A549 (cell line): ENCODE data around the gene RGS6. TPM values are rescaled to one million over a fixed set of nuclear protein-coding genes. Genes with fewer than 3 reads are reported as not detected.

Experiments used
- ATAC-seq, 2 experiments: fragments of 200-7000 bp in 1 of 2; fragments of >200 bp in 1 of 2; cut with Nextera tagmentation in 1 of 2; cut with Tn5 transposase in 1 of 2; 3 replicates each; pipeline versions ENCODE4 v1.8.0 to v1.9.1; 2018 to 2020; ENCODE audit warnings: mild to moderate bottlenecking in 1 of 2, moderate library complexity in 1 of 2
- CTCF ChIA-PET: fragments of 300-600 bp; sonication (Branson Sonifier 250); formaldehyde crosslinking; extraction: SDS; loops from one replicate; lab custom pipeline; 2021; ENCODE audit warnings: antibody characterized with exemption, inconsistent platforms; lab: Yijun Ruan, JAX
- POLR2A ChIA-PET: fragments of 350-600 bp; formaldehyde crosslinking; extraction: SDS; loops from one replicate; lab custom pipeline; 2021; ENCODE audit warnings: antibody characterized with exemption, inconsistent platforms; lab: Yijun Ruan, JAX
- DNase-seq, 2 experiments: peaks; one replicate each; pipeline versions ENCODE4 v3.0.0 to v3.0.0-alpha.2; 2011 to 2016; ENCODE audit warnings: low read depth in 1 of 2, low spot score in 1 of 2
- FAIRE-seq: peaks from 2 replicates; lab custom pipeline; 2011; peaks lifted over from hg19 to GRCh38; lab: Jason Lieb, UNC
- H3K27ac ChIP-seq, 2 experiments: fragments of >200 bp; sonication (Bioruptor Twin); formaldehyde crosslinking; 3 replicates each; pipeline ENCODE4 v1.5.1; 2016 to 2017
- H3K4me1 ChIP-seq: fragments of >200 bp; sonication (Bioruptor Twin); formaldehyde crosslinking; 3 replicates; pipeline ENCODE4 v1.6.1; 2016
- H3K4me2 ChIP-seq: fragments of >200 bp; sonication (Bioruptor Twin); formaldehyde crosslinking; 3 replicates; pipeline ENCODE4 v1.6.1; 2016
- H3K4me3 ChIP-seq: fragments of >200 bp; sonication (Bioruptor Twin); formaldehyde crosslinking; 3 replicates; pipeline ENCODE4 v1.5.1; 2016
- H3K9me3 ChIP-seq: fragments of >200 bp; sonication (Bioruptor Twin); formaldehyde crosslinking; 3 replicates; pipeline ENCODE4 v1.6.1; 2016
- CEBPB ChIP-seq, 2 experiments: fragments of >200 bp in 1 of 2; sonication (Bioruptor Twin) in 1 of 2; formaldehyde crosslinking in 1 of 2; IDR thresholded peaks; 2 replicates each; pipeline ENCODE4 v1.6.1; 2012 to 2016
- CHD2 ChIP-seq: fragments of 150-350 bp; IDR thresholded peaks from 2 replicates; pipeline ENCODE4 v1.6.1; 2014; ENCODE audit warnings: low read length; ENCODE audit not compliant: partially characterized antibody
- EHF ChIP-seq: fragments of 250-450 bp; sonication (Bioruptor Pico); IDR thresholded peaks from 2 replicates; pipeline ENCODE4 v1.5.0; 2020; ENCODE audit warnings: mild to moderate bottlenecking
- ESRRA ChIP-seq: fragments of 150-350 bp; IDR thresholded peaks from 2 replicates; pipeline ENCODE4 v1.6.1; 2014; ENCODE audit warnings: mild to moderate bottlenecking, low read length, borderline replicate concordance
- FOSB ChIP-seq: fragments of 250-450 bp; sonication (Bioruptor Pico); IDR thresholded peaks from 2 replicates; pipeline ENCODE4 v1.5.0; 2020; ENCODE audit warnings: mild to moderate bottlenecking, moderate library complexity
- FOSL2 ChIP-seq, 2 experiments: fragments of 450-650 bp in 1 of 2; fragments of >200 bp in 1 of 2; sonication (Bioruptor Twin) in 1 of 2; formaldehyde crosslinking; IDR thresholded peaks; 2 replicates each; pipeline versions ENCODE4 v1.5.0 to v1.6.1; 2016 to 2020; ENCODE audit warnings: mild to moderate bottlenecking in 1 of 2, moderate library complexity in 1 of 2
- FOXS1 ChIP-seq: fragments of 250-450 bp; sonication (Bioruptor Pico); IDR thresholded peaks from 2 replicates; pipeline ENCODE4 v1.5.0; 2020; ENCODE audit warnings: mild to moderate bottlenecking, moderate library complexity
- GATA3 ChIP-seq: IDR thresholded peaks from 2 replicates; pipeline ENCODE4 v1.6.1; 2012; ENCODE audit warnings: borderline replicate concordance
- HDAC2 ChIP-seq: fragments of 200-600 bp; sonication (generic); IDR thresholded peaks from 2 replicates; pipeline ENCODE4 v1.6.1; 2016
- HES2 ChIP-seq: fragments of >200 bp; sonication (Bioruptor Twin); formaldehyde crosslinking; IDR thresholded peaks from 2 replicates; pipeline ENCODE4 v1.6.1; 2016
- HEYL ChIP-seq: fragments of 250-450 bp; sonication (Bioruptor Pico); IDR thresholded peaks from 2 replicates; pipeline ENCODE4 v1.8.0; 2021; ENCODE audit warnings: mild to moderate bottlenecking, moderate library complexity
- HOXB13 ChIP-seq: fragments of 250-450 bp; sonication (Bioruptor Pico); IDR thresholded peaks from 2 replicates; pipeline ENCODE4 v1.5.0; 2020; ENCODE audit warnings: low read depth, mild to moderate bottlenecking, moderate library complexity
- JUNB ChIP-seq: fragments of >200 bp; sonication (Bioruptor Twin); formaldehyde crosslinking; IDR thresholded peaks from 2 replicates; pipeline ENCODE4 v1.6.1; 2016
- MAFK ChIP-seq: fragments of 450-650 bp; IDR thresholded peaks from 2 replicates; pipeline ENCODE4 v1.6.1; 2014; ENCODE audit not compliant: partially characterized antibody
- MAX ChIP-seq: IDR thresholded peaks from 2 replicates; pipeline ENCODE4 v1.6.1; 2012
- MAZ ChIP-seq: fragments of 150-350 bp; IDR thresholded peaks from 2 replicates; pipeline ENCODE4 v1.6.1; 2014; ENCODE audit warnings: antibody characterized with exemption, low read depth, low read length, borderline replicate concordance
- MYC ChIP-seq: IDR thresholded peaks from 2 replicates; pipeline ENCODE4 v1.6.1; 2012; ENCODE audit warnings: mild to moderate bottlenecking, inconsistent platforms, low read length, improper control_type of control experiment, borderline replicate concordance
- NFE2L2 ChIP-seq: fragments of 150-350 bp; conservative IDR thresholded peaks from 2 replicates; pipeline ENCODE4 v1.6.1; 2014; ENCODE audit warnings: low read length
- NR3C1 ChIP-seq: fragments of >200 bp; sonication (Bioruptor Twin); formaldehyde crosslinking; IDR thresholded peaks from 3 replicates; pipeline ENCODE4 v1.6.1; 2017
- POLR2A ChIP-seq: IDR thresholded peaks from 2 replicates; pipeline ENCODE4 v1.6.1; 2012; ENCODE audit warnings: mild to moderate bottlenecking, low read length
- POLR2AphosphoS2 ChIP-seq: conservative IDR thresholded peaks from 2 replicates; pipeline ENCODE4 v1.6.1; 2012; ENCODE audit warnings: low read length, improper control_type of control experiment, inconsistent platforms
- RAD21 ChIP-seq, 2 experiments: fragments of >200 bp in 1 of 2; sonication (Bioruptor Twin) in 1 of 2; formaldehyde crosslinking in 1 of 2; IDR thresholded peaks in 1 of 2; conservative IDR thresholded peaks in 1 of 2; 2 replicates in 1 of 2; 3 replicates in 1 of 2; pipeline ENCODE4 v1.6.1; 2012 to 2018; ENCODE audit warnings: inconsistent platforms in 1 of 2
- RARB ChIP-seq: fragments of 250-450 bp; sonication (Bioruptor Pico); IDR thresholded peaks from 2 replicates; pipeline ENCODE4 v1.8.0; 2021; ENCODE audit warnings: mild to moderate bottlenecking, moderate library complexity
- RFX5 ChIP-seq: fragments of 450-650 bp; IDR thresholded peaks from 2 replicates; pipeline ENCODE4 v1.7.1; 2014; ENCODE audit warnings: antibody characterized with exemption, mild to moderate bottlenecking, moderate library complexity
- SMC3 ChIP-seq: fragments of >200 bp; sonication (Bioruptor Twin); formaldehyde crosslinking; IDR thresholded peaks from 3 replicates; pipeline ENCODE4 v1.6.1; 2018; ENCODE audit warnings: inconsistent platforms
- TP53 ChIP-seq: fragments of 250-450 bp; sonication (Bioruptor Pico); IDR thresholded peaks from 2 replicates; pipeline ENCODE4 v1.5.0; 2021; ENCODE audit warnings: mild to moderate bottlenecking, moderate library complexity
- ZSCAN20 ChIP-seq: fragments of 250-450 bp; sonication (Bioruptor Pico); IDR thresholded peaks from 2 replicates; pipeline ENCODE4 v1.8.0; 2022; ENCODE audit warnings: mild to moderate bottlenecking, moderate library complexity
- WGBS: methylation state at CpG from one replicate; pipeline ENCODE4 v1.1.6; 2017; ENCODE audit errors: missing lambda C conversion rate; 5-methylcytosine and 5-hydroxymethylcytosine counted together
- polyA plus RNA-seq, 4 experiments: library from polyadenylated mRNA; depleted of rRNA in 3 of 4; stranded (reverse); fragments of >200 nt; fragmentation: RNase III in 1 of 4; extraction: RNeasy Plus Mini Kit Qiagen cat#74134 plus additional on column Dnase treatment in 1 of 4; gene quantifications; 2 replicates in 3 of 4; 3 replicates in 1 of 4; pipeline ENCODE4 v1.2.3, GENCODE V29; 2011 to 2017
- TF ChIP-seq, protein P1 (sequence below): IDR thresholded peaks from 2 replicates; pipeline ENCODE4 v1.6.1; 2012; ENCODE audit warnings: low read depth, borderline replicate concordance
- TF ChIP-seq, protein P2 (sequence below): fragments of >200 bp; sonication (Bioruptor Twin); formaldehyde crosslinking; IDR thresholded peaks from 3 replicates; pipeline ENCODE4 v1.5.1; 2016

The RGS6 gene
- polyA plus RNA-seq, 2 of the 4 experiments (the other 2 are of a cell fraction) = not detected

- no peaks in the 10 kb centered on the region for H3K4me1 ChIP-seq
- FAIRE-seq = no peak
- CTCF ChIA-PET = interaction anchor here (0.5 kb wide), 1 partner anchor 84 kb away, joined by 3 read pairs; no protein-coding TSS in a partner anchor
Measured at GRCh38 chr14:72565149-72565559, 632.9 kb downstream of the RGS6 start.

GRCh38 chr14:72565917-72566316 lies 633.7 kb downstream of the RGS6 start:
- H3K9me3 ChIP-seq = no peaks in the 10 kb centered on the region
- no peak overlapping the region for H3K27ac ChIP-seq
- ChIA-PET CTCF (no interaction called here), POLR2A (no interaction called here)
- H3K4me3 ChIP-seq = no peak overlapping the region
- ATAC-seq = no peak
- no peaks in the 10 kb centered on the region for H3K4me1 ChIP-seq
- no peak for TF ChIP-seq ZSCAN20
- no peak for TF ChIP-seq CEBPB (IDR thresholded peaks at IDR 0.05)
- no peak for TF ChIP-seq HEYL
- no peak for TF ChIP-seq NR3C1
- no peak for TF ChIP-seq HOXB13 (CRISPR knock-in tag)
- TF ChIP-seq ESRRA = no peak
- TF ChIP-seq MAFK = no peak
- TF ChIP-seq, protein P1, sequence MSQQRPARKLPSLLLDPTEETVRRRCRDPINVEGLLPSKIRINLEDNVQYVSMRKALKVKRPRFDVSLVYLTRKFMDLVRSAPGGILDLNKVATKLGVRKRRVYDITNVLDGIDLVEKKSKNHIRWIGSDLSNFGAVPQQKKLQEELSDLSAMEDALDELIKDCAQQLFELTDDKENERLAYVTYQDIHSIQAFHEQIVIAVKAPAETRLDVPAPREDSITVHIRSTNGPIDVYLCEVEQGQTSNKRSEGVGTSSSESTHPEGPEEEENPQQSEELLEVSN = no peak
- no peak for TF ChIP-seq EHF (CRISPR knock-in tag)
- TF ChIP-seq POLR2AphosphoS2 = no peak
- TF ChIP-seq FOSL2 (IDR thresholded peaks at IDR 0.05) = no peak
- no peak for TF ChIP-seq FOSL2 (CRISPR knock-in tag; IDR thresholded peaks at IDR 0.05)
- no peak for TF ChIP-seq FOSB
- TF ChIP-seq RARB (CRISPR knock-in tag) = no peak
- no peak for TF ChIP-seq TP53 (CRISPR knock-in tag)
- TF ChIP-seq, all 56 proteins: peak for 0
- WGBS = 24% methylated on average over 6 of the region's 6 CpGs
- H3K4me2 ChIP-seq = no peak overlapping the region
- no peak for DNase-seq
- no peak for FAIRE-seq

More at GRCh38 chr14:72565149-72565559, 632.9 kb downstream of the RGS6 start:
- H3K9me3 ChIP-seq = no peaks in the 10 kb centered on the region
- TF ChIP-seq FOXS1 (CRISPR knock-in tag) = no peak
- no peak for TF ChIP-seq HES2
- TF ChIP-seq POLR2A = no peak
- no peak for TF ChIP-seq JUNB
- no peak for TF ChIP-seq FOSB
- no peak for TF ChIP-seq HDAC2
- no peak for TF ChIP-seq GATA3
- no peak for TF ChIP-seq CHD2
- no peak for TF ChIP-seq MAZ
- TF ChIP-seq CEBPB (IDR thresholded peaks at IDR 0.05) = no peak
- no peak for TF ChIP-seq MAX
- no peak for TF ChIP-seq RAD21 (conservative IDR thresholded peaks at IDR 0.05 in 1 of 2, IDR thresholded peaks at IDR 0.05 in 1 of 2)
- no peak for TF ChIP-seq RFX5
- TF ChIP-seq SMC3 = no peak
- TF ChIP-seq MYC = no peak
- TF ChIP-seq EHF (CRISPR knock-in tag) = no peak
- TF ChIP-seq NFE2L2 = no peak
- TF ChIP-seq, protein P2, sequence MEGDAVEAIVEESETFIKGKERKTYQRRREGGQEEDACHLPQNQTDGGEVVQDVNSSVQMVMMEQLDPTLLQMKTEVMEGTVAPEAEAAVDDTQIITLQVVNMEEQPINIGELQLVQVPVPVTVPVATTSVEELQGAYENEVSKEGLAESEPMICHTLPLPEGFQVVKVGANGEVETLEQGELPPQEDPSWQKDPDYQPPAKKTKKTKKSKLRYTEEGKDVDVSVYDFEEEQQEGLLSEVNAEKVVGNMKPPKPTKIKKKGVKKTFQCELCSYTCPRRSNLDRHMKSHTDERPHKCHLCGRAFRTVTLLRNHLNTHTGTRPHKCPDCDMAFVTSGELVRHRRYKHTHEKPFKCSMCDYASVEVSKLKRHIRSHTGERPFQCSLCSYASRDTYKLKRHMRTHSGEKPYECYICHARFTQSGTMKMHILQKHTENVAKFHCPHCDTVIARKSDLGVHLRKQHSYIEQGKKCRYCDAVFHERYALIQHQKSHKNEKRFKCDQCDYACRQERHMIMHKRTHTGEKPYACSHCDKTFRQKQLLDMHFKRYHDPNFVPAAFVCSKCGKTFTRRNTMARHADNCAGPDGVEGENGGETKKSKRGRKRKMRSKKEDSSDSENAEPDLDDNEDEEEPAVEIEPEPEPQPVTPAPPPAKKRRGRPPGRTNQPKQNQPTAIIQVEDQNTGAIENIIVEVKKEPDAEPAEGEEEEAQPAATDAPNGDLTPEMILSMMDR = no peak
- TF ChIP-seq, all 56 proteins: peak for 0
- Histone ChIP-seq H3K4me3 (no peak overlapping the region), H3K4me2 (no peak overlapping the region), H3K27ac (no peak overlapping the region)
- no peak for ATAC-seq
- 100% methylated on average over 1 of the region's 5 CpGs for WGBS
- no peak for DNase-seq
- POLR2A ChIA-PET = no interaction called here
